Ishikawa (cell line): ENCODE results near the gene IL4R.

Experiments
- CEBPB ChIP-seq: IDR thresholded peaks from 2 replicates; pipeline ENCODE4 v1.6.1; 2012
- CREB1 ChIP-seq: IDR thresholded peaks from 2 replicates; pipeline ENCODE4 v1.6.1; 2012; ENCODE audit warnings: low read depth
- EGR1 ChIP-seq: IDR thresholded peaks from 2 replicates; pipeline ENCODE4 v1.6.1; 2012
- EP300 ChIP-seq: IDR thresholded peaks from 2 replicates; pipeline ENCODE4 v1.6.1; 2012; ENCODE audit warnings: borderline replicate concordance
- FOXM1 ChIP-seq: IDR thresholded peaks from 2 replicates; pipeline ENCODE4 v1.6.1; 2012; ENCODE audit warnings: low read depth, borderline replicate concordance
- NFIC ChIP-seq: IDR thresholded peaks from 2 replicates; pipeline ENCODE4 v1.6.1; 2012
- RAD21 ChIP-seq: IDR thresholded peaks from 2 replicates; pipeline ENCODE4 v1.6.1; 2012; ENCODE audit warnings: low read depth
- TAF1 ChIP-seq: IDR thresholded peaks from 2 replicates; pipeline ENCODE4 v1.6.1; 2012; ENCODE audit warnings: low read depth, mild to moderate bottlenecking
- TCF12 ChIP-seq: IDR thresholded peaks from 2 replicates; pipeline ENCODE4 v1.6.1; 2012; ENCODE audit warnings: low read depth
- TEAD4 ChIP-seq: IDR thresholded peaks from 2 replicates; pipeline ENCODE4 v1.6.1; 2012
- YY1 ChIP-seq: IDR thresholded peaks from 2 replicates; pipeline ENCODE4 v1.6.1; 2012; ENCODE audit warnings: low read depth
- ZBTB7A ChIP-seq: IDR thresholded peaks from 2 replicates; pipeline ENCODE4 v1.6.1; 2012; ENCODE audit warnings: low read depth
- TF ChIP-seq, protein P1 (sequence below): IDR thresholded peaks from 2 replicates; pipeline ENCODE4 v1.6.1; 2012
- TF ChIP-seq, protein P2 (sequence below): IDR thresholded peaks from 2 replicates; pipeline ENCODE4 v1.6.1; 2012; ENCODE audit warnings: low read depth, mild to moderate bottlenecking

DNA sequence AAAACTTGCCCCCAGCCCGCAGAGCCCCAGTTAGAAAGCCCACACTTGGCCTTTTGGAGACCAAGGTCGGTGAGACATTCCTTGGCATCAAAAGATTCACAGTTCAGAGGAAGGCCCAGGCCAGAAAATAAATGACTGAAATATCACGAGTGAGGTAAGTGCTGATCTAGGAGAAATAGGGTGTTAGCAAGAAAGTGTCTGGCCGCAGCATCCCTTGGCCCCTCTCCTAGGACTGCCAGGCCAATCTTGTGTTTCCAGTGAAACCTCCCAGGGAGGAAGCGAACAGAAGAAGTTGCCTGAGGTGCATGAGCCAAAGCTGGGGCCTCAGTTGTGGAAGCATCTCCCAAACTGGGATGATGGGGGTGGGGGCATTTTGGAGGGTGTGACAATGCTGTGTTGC, 22.7 kb upstream of the IL4R start:
- TF ChIP-seq, protein P1, sequence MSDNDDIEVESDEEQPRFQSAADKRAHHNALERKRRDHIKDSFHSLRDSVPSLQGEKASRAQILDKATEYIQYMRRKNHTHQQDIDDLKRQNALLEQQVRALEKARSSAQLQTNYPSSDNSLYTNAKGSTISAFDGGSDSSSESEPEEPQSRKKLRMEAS: no peak
- TF ChIP-seq ZBTB7A: no peak
- no peak for TF ChIP-seq EP300
- TF ChIP-seq CREB1: no peak
- TF ChIP-seq EGR1: no peak
- TF ChIP-seq, protein P2, sequence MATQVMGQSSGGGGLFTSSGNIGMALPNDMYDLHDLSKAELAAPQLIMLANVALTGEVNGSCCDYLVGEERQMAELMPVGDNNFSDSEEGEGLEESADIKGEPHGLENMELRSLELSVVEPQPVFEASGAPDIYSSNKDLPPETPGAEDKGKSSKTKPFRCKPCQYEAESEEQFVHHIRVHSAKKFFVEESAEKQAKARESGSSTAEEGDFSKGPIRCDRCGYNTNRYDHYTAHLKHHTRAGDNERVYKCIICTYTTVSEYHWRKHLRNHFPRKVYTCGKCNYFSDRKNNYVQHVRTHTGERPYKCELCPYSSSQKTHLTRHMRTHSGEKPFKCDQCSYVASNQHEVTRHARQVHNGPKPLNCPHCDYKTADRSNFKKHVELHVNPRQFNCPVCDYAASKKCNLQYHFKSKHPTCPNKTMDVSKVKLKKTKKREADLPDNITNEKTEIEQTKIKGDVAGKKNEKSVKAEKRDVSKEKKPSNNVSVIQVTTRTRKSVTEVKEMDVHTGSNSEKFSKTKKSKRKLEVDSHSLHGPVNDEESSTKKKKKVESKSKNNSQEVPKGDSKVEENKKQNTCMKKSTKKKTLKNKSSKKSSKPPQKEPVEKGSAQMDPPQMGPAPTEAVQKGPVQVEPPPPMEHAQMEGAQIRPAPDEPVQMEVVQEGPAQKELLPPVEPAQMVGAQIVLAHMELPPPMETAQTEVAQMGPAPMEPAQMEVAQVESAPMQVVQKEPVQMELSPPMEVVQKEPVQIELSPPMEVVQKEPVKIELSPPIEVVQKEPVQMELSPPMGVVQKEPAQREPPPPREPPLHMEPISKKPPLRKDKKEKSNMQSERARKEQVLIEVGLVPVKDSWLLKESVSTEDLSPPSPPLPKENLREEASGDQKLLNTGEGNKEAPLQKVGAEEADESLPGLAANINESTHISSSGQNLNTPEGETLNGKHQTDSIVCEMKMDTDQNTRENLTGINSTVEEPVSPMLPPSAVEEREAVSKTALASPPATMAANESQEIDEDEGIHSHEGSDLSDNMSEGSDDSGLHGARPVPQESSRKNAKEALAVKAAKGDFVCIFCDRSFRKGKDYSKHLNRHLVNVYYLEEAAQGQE: no peak
- no peak for TF ChIP-seq NFIC
- TF ChIP-seq YY1: no peak
- no peak for TF ChIP-seq TAF1
- no peak for TF ChIP-seq RAD21
- no peak for TF ChIP-seq FOXM1
- no peak for TF ChIP-seq CEBPB
- no peak for TF ChIP-seq TCF12
- TF ChIP-seq TEAD4: no peak
